SJSA1 (cell line): ENCODE results near the gene STX1A. TPM values are rescaled to one million over a fixed set of nuclear protein-coding genes. Genes with fewer than 3 reads are reported as not detected.

ENCODE experiments used
- DNase-seq, 2 experiments: peaks; one replicate each; pipeline ENCODE4 v3.0.0-alpha.2; 2015 to 2020; ENCODE audit warnings: low spot score in 2 of 2, low read depth in 1 of 2
- H3K27ac ChIP-seq: fragments of 250-450 bp; sonication (Bioruptor Pico); 2 replicates; pipeline ENCODE4 v1.5.1; 2020; ENCODE audit warnings: mild to moderate bottlenecking, moderate library complexity
- H3K27me3 ChIP-seq: fragments of 250-450 bp; sonication (Bioruptor Pico); replicated peaks from 2 replicates; pipeline ENCODE4 v1.5.1; 2020; ENCODE audit warnings: mild to moderate bottlenecking, moderate library complexity
- H3K36me3 ChIP-seq: fragments of 250-450 bp; sonication (Bioruptor Pico); 2 replicates; pipeline ENCODE4 v1.5.1; 2020; ENCODE audit warnings: mild to moderate bottlenecking
- H3K4me1 ChIP-seq: fragments of 250-450 bp; sonication (Bioruptor Pico); replicated peaks from 2 replicates; pipeline ENCODE4 v1.6.1; 2021; ENCODE audit warnings: mild to moderate bottlenecking
- H3K4me3 ChIP-seq: fragments of 250-450 bp; sonication (Bioruptor Pico); 2 replicates; pipeline ENCODE4 v1.5.1; 2020; ENCODE audit warnings: mild to moderate bottlenecking
- H3K9me3 ChIP-seq: fragments of 250-450 bp; sonication (Bioruptor Pico); replicated peaks from 2 replicates; pipeline ENCODE4 v1.5.1; 2020; ENCODE audit warnings: mild to moderate bottlenecking
- total RNA-seq: library from RNA; depleted of rRNA; stranded (reverse); fragments of >200 nt; shearing (Covaris generic); gene quantifications from 2 replicates; pipeline ENCODE4 v1.2.3, GENCODE V29; 2014; rRNA removed

Gene STX1A
- total RNA-seq, 1 experiment from 2014 or later, result 8.8 TPM

GRCh38 chr7:73652541-73652949 is 66.9 kb downstream of the STX1A start:
- DNase-seq, result no peak
- H3K4me1 ChIP-seq, result peaks cover 6% of the 10 kb centered on the region
- no peaks in the 10 kb centered on the region for H3K9me3 ChIP-seq
- no peaks in the 10 kb centered on the region for H3K36me3 ChIP-seq
- no peak overlapping the region for H3K27ac ChIP-seq
- no peak overlapping the region for H3K4me3 ChIP-seq
- H3K27me3 ChIP-seq, result peaks cover 23% of the 10 kb centered on the region

- Histone ChIP-seq H3K36me3 (no peaks in the 10 kb centered on the region), H3K4me3 (no peak overlapping the region), H3K27ac (no peak overlapping the region), H3K4me1 (peaks cover 8% of the 10 kb centered on the region), H3K9me3 (no peaks in the 10 kb centered on the region), H3K27me3 (peaks cover 42% of the 10 kb centered on the region)
- DNase-seq, result no peak
Measured at GRCh38 chr7:73650524-73650923, 68.9 kb downstream of the STX1A start.

- H3K27me3 ChIP-seq, result peaks cover 41% of the 10 kb centered on the region
- no peak overlapping the region for H3K27ac ChIP-seq
- no peaks in the 10 kb centered on the region for H3K36me3 ChIP-seq
Measured at GRCh38 chr7:73649576-73649975, 69.9 kb downstream of the STX1A start.

More at GRCh38 chr7:73649576-73649975, 69.9 kb downstream of the STX1A start:
- Histone ChIP-seq H3K9me3 (no peaks in the 10 kb centered on the region), H3K4me3 (no peak overlapping the region), H3K4me1 (peaks cover 8% of the 10 kb centered on the region)
- no peak for DNase-seq

Other genes starting within 250 kb of the STX1A start
- gene BAZ1B, start 197.4 kb downstream of the STX1A start, total RNA-seq, result 78.9 and 86.5 TPM in 2 replicates
- 20.5 and 75.2 TPM in 2 replicates for gene BCL7B, start 162.0 kb downstream of the STX1A start, total RNA-seq
- gene TBL2, start 141.1 kb downstream of the STX1A start, total RNA-seq, result 63.8 and 67.2 TPM in 2 replicates
- not detected in 2 replicates for gene MLXIPL, start 95.1 kb downstream of the STX1A start, total RNA-seq
- gene VPS37D, start 51.8 kb downstream of the STX1A start, total RNA-seq, result 1.0 and 1.8 TPM in 2 replicates
- 1.3 TPM in 2 replicates for gene DNAJC30, start 36.2 kb downstream of the STX1A start, total RNA-seq
- gene BUD23, start 36.1 kb downstream of the STX1A start, total RNA-seq, result 42.2 and 45.5 TPM in 2 replicates
- gene ABHD11, start 19.1 kb upstream of the STX1A start, total RNA-seq, result 23.6 and 25.8 TPM in 2 replicates
- gene CLDN3, start 50.6 kb upstream of the STX1A start, total RNA-seq, result not detected in 2 replicates
- 0.16 TPM in 1 of 2 replicates, not detected in the other for gene CLDN4, start 111.3 kb upstream of the STX1A start, total RNA-seq
- gene METTL27, start 122.8 kb upstream of the STX1A start, total RNA-seq, result 0.91 and 2.9 TPM in 2 replicates
- gene TMEM270, start 141.5 kb upstream of the STX1A start, total RNA-seq, result not detected in 2 replicates